MM.1S (cell line): ENCODE data around the gene ADK.

Experiments used
- CTCF ChIP-seq: fragments of 300-600 bp; sonication (generic); IDR thresholded peaks from 2 replicates; pipeline ENCODE4 v1.5.1; 2016; ENCODE audit warnings: antibody characterized with exemption, low read length, mixed read lengths
- EZH2 ChIP-seq: fragments of 300-600 bp; sonication (generic); optimal IDR thresholded peaks from 2 replicates; pipeline ENCODE3; 2017; ENCODE audit warnings: low read depth, mild to moderate bottlenecking, antibody characterized with exemption, low read length, mixed read lengths

GRCh38 chr10:74490551-74490950 is 339.5 kb downstream of the ADK start:
- TF ChIP-seq CTCF (no peak), EZH2 (no peak)
